ENCODE data around the gene KLF11. TPM values are rescaled to one million over a fixed set of nuclear protein-coding genes. Genes with fewer than 3 reads are reported as not detected.

The KLF11 gene
- polyA plus RNA-seq, 12 donors: 23.1 to 30.8 (median 25.2) TPM; not detected in 1

Other genes starting within 250 kb of the KLF11 start
- 10 to 100 TPM in 9 of 12 donors, 1 to 10 TPM in 2, not detected in 1; 9.8 to 22.9 (median 13.4) TPM for gene TAF1B, start 200.1 kb upstream of the KLF11 start, polyA plus RNA-seq (ENCODE audit: insufficient read length in 12 of 12)
- 10 to 100 TPM in 2 of 12 donors, 1 to 10 TPM in 4, under 1 TPM in 4, not detected in 2; 0.70 to 25.1 (median 1.4) TPM for gene GRHL1, start 91.9 kb upstream of the KLF11 start, polyA plus RNA-seq (ENCODE audit: insufficient read length in 12 of 12)
- gene CYS1, start 36.9 kb downstream of the KLF11 start, polyA plus RNA-seq (ENCODE audit: insufficient read length in 12 of 12): 10 to 100 TPM in 6 of 12 donors, 1 to 10 TPM in 5, not detected in 1; 3.8 to 20.2 (median 10.6) TPM
- 10 to 100 TPM in 11 of 12 donors, not detected in 1; 24.9 to 58.9 (median 39.8) TPM for gene RRM2, start 79.2 kb downstream of the KLF11 start, polyA plus RNA-seq (ENCODE audit: insufficient read length in 12 of 12)

Data from muscle of arm (tissue), 12 donors.